ENCODE results near the gene NCOA6. TPM values are rescaled to one million over a fixed set of nuclear protein-coding genes. Genes with fewer than 3 reads are reported as not detected.

Gene NCOA6
- total RNA-seq, 4 donors from 2014 or later: 15.8 to 25.9 (median 20.3) TPM

DNA sequence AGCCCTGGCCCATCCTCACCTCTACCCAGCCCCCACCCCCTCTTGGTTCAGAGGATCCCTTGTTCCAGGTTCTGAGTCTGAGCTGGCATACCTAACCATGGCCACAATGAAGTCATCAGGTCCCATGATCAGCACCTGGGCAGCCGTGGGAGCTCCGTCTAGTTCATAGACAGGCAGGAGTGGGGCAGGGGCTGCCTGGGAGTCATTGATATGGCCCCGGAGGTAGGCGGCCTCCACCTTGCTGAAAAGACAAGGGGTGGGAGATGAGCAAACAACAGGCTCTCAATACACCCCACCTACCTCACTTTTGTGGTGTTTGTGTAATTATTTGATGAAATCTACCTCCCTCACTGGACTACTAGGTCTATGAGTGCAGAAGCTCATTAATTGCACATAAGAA is 26.8 kb upstream of the NCOA6 start:
- TF ChIP-seq, protein P1, sequence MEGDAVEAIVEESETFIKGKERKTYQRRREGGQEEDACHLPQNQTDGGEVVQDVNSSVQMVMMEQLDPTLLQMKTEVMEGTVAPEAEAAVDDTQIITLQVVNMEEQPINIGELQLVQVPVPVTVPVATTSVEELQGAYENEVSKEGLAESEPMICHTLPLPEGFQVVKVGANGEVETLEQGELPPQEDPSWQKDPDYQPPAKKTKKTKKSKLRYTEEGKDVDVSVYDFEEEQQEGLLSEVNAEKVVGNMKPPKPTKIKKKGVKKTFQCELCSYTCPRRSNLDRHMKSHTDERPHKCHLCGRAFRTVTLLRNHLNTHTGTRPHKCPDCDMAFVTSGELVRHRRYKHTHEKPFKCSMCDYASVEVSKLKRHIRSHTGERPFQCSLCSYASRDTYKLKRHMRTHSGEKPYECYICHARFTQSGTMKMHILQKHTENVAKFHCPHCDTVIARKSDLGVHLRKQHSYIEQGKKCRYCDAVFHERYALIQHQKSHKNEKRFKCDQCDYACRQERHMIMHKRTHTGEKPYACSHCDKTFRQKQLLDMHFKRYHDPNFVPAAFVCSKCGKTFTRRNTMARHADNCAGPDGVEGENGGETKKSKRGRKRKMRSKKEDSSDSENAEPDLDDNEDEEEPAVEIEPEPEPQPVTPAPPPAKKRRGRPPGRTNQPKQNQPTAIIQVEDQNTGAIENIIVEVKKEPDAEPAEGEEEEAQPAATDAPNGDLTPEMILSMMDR (IDR thresholded peaks at IDR 0.05): no peak
- ATAC-seq (ENCODE audit: low FRiP score) (no peak), DNase-seq (ENCODE audit: low spot score) (no peak)

DNA sequence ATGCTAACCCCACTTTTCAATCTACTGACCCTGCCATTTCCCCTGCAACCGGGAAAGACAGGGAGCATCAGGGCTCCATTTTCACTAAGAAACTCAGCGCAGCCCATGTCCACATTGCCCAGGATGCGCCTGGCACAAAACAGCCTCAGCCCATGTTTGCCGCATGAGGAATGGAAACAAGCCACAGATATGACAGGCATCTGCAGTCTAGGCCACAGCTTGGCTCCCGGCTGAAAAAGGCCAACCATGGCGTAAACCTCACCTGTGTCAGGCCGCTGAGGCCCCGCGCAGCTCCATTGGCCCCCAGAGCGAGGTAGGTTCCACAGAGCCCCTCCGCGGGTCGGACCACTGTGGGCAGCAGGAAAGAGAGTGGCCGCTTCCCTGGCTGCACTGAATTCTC is 25.5 kb upstream of the NCOA6 start:
- DNase-seq (ENCODE audit: low spot score) (no peak), ATAC-seq (ENCODE audit: low FRiP score) (no peak)
- TF ChIP-seq, protein P1 (IDR thresholded peaks at IDR 0.05): no peak

DNA sequence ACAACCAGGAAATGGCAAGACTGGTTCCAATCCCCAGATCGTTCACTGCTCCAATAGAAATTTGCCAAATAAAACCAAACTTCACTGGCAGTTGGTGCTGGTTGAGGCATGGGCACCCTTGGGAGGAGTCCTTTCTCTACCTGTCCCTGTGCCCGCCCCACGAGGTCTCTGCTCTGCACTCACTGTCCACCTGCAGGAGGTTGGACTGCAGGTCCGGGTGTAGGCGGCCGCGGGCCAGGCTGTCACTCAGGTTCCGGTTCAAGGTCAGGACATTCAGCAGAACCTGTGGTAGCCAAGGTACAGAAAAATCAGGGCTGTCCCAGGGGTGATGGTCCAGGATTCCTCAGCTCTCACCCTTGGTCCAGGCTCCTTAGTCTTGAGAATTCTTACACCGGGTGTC is 24.3 kb upstream of the NCOA6 start:
- no peak for ATAC-seq (ENCODE audit: low FRiP score)
- DNase-seq (ENCODE audit: low spot score): no peak
- TF ChIP-seq, protein P1 (IDR thresholded peaks at IDR 0.05): no peak

DNA sequence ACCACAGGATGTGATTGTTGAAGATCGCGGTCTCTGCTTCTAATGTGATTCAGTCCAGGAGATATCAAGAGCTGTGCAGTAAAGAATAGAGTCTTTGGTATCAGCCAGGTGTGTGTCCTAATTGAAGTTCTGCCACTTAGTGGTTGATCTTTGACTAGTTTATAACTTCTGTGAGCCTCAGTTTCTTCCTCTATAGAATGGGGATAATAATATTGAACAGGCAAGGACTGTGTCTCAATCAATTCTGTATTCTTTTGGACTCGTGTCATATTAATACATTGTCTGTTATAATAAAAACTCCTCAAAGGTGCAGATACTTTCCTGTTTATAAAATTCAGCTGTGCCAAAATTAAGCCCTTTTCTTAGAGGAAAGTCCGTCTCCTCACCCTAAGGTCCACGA is 23.1 kb upstream of the NCOA6 start:
- no peak for DNase-seq (ENCODE audit: low spot score)
- ATAC-seq (ENCODE audit: low FRiP score): no peak
- TF ChIP-seq, protein P1 (IDR thresholded peaks at IDR 0.05): no peak

DNA sequence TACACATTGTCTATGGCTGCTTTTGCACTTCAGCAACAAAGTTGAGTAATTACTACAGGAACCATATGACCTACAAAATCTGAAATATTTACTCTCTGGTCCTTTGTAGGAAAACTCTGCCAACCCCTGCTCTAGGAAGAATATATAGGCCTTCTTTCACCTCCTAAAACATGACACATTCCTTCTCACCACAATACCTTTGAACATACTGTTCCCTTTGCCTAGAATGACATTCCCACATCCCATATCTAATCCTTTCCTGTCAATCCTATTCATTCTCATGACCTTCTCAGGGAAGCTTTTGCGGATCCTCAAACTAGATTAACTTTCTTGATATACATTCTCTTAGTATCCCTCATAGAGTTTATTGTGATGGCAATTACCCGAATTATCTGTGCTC is 18.0 kb upstream of the NCOA6 start:
- TF ChIP-seq, protein P1 (IDR thresholded peaks at IDR 0.05): no peak
- ATAC-seq (ENCODE audit: low FRiP score) (no peak), DNase-seq (ENCODE audit: low spot score) (no peak)

DNA sequence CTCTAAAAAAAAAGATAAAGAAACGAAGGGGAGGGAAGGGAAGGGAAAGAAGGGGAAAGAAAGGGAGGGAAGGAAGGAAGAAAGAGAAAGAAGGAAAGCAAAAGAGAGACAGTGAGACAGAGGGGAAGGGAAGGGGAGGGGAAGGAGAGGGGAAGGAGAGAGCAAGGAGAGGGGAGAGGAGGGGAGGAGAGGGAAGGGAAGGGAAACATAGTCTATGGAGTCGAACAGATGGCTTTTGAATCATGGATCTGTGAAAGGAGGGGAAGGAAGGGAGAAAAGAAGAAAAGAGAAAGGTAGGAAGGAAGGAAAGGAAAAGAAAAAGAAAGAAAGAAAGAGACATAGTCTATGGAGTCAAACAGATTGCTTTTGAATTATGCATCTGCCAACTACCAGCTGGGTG is 16.7 kb upstream of the NCOA6 start:
- TF ChIP-seq, protein P1 (IDR thresholded peaks at IDR 0.05): no peak
- ATAC-seq (ENCODE audit: low FRiP score) (no peak), DNase-seq (ENCODE audit: low spot score) (no peak)

DNA sequence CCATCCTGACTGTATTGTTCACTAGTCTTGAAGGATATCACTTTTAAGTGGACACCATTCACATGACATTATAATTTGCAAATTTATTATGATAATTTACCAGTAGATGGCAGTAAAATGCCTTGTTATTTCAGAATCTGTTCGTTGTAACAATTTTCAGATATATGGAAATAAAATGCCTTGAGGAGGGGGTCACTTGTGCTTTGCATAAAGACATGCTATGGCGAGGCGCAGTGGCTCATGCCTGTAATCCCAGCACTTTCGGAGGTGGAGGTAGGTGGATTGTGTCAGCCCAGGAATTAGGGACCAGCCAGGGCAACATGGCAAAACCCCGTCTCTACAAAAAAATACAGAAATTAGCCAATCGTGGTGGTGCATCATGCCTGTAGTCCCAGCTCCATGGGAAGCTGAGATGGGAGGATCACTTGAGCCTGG is 9.0 kb upstream of the NCOA6 start:
- no peak for ATAC-seq (ENCODE audit: low FRiP score)
- TF ChIP-seq, protein P1 (IDR thresholded peaks at IDR 0.05): no peak
- no peak for DNase-seq (ENCODE audit: low spot score)

Measured in omental fat pad (tissue), 4 donors.